DND-41 (cell line): ENCODE results near the gene TFF3.

ENCODE experiments used
- EZH2 ChIP-seq: IDR thresholded peaks from 3 replicates; pipeline ENCODE4 v1.6.1; 2012; ENCODE audit warnings: borderline replicate concordance, low read depth, mild to moderate bottlenecking, moderate library complexity, low read length, inconsistent platforms; ENCODE audit not compliant: severe bottlenecking
- TF ChIP-seq, protein P1 (sequence below): IDR thresholded peaks from 2 replicates; pipeline ENCODE4 v1.5.1; 2012; ENCODE audit warnings: borderline replicate concordance, low read length, moderate library complexity, mild to moderate bottlenecking; ENCODE audit not compliant: poor library complexity, severe bottlenecking; ENCODE audit errors: extremely low read depth

DNA sequence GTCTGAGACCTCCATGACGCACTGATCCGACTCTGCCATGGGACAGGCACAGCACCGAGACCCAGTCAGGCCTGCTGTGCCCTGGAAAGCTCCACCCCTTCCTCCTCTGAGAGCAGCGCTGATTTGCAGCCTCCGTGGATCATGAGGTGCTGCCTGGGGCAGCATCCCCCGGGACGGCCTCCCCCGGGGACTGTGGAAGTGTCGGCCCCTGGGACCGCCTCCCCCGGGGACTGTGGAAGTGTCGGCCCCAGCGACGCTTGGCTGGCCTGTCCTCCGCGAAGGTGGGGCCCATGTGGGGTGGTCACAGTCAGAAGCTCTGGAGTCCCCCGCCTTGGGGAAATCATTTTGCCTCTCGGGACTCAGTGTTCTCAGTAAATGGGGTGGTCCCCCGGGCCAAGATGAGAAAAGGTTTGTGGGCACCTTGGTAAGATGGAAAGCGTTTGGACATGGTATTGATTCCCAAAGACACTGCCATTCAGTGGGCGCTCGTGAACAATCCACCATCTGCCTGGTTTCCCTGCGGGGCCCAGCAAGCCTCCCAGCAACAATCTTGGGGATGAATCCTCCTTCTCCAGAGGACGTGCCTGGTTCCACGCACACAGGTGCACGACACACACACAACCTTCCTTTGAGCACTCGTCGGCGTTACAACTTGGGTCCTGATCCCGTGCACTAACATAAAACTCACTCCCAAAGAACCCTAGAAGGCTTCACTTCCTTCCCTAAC lies 32.6 kb upstream of the TFF3 start:
- no peak for TF ChIP-seq EZH2
- TF ChIP-seq, protein P1, sequence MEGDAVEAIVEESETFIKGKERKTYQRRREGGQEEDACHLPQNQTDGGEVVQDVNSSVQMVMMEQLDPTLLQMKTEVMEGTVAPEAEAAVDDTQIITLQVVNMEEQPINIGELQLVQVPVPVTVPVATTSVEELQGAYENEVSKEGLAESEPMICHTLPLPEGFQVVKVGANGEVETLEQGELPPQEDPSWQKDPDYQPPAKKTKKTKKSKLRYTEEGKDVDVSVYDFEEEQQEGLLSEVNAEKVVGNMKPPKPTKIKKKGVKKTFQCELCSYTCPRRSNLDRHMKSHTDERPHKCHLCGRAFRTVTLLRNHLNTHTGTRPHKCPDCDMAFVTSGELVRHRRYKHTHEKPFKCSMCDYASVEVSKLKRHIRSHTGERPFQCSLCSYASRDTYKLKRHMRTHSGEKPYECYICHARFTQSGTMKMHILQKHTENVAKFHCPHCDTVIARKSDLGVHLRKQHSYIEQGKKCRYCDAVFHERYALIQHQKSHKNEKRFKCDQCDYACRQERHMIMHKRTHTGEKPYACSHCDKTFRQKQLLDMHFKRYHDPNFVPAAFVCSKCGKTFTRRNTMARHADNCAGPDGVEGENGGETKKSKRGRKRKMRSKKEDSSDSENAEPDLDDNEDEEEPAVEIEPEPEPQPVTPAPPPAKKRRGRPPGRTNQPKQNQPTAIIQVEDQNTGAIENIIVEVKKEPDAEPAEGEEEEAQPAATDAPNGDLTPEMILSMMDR = no peak
